NCI-H2227 (cell line): ENCODE data around the gene FKBP7.
"Not testable (repeated sequence)": the region's sequence is repeated elsewhere in the genome, so short reads cannot be mapped to it uniquely, and the experiment has no call there.

Source experiments
- DNase-seq: peaks from one replicate; lab custom pipeline; 2025; ENCODE audit not compliant: unreplicated experiment; lab: John Stamatoyannopoulos, UW

Gene FKBP7

GRCh38 chr2:178491612-178492011 lies 13.2 kb upstream of the FKBP7 start:
- DNase-seq: no peak

- no peak for DNase-seq
These were observed 7.0 kb upstream of the FKBP7 start for GRCh38 chr2:178485356-178485755.

- peak; percentile 68 for DNase-seq
These were observed 6.0 kb upstream of the FKBP7 start for GRCh38 chr2:178484245-178485041.

- peak; percentile 41 for DNase-seq
These were observed 4.0 kb upstream of the FKBP7 start for GRCh38 chr2:178482437-178482836.

- peak; percentile 97 for DNase-seq
These were observed 2.1 kb upstream of the FKBP7 start, which contains the start of gene PLEKHA3 for GRCh38 chr2:178480227-178481181. TSS of gene PLEKHA3 (plus strand) at chr2:178480457. CDS start at chr2:178480870, 413 bp downstream.

- DNase-seq: peak; percentile 56
These were observed 1.4 kb upstream of the FKBP7 start for GRCh38 chr2:178479758-178480226.

GRCh38 chr2:178479275-178479616 lies 846 bp upstream of the FKBP7 start:
- no peak for DNase-seq

GRCh38 chr2:178478130-178478438 lies 316 bp downstream of the FKBP7 start:
- DNase-seq: peak; percentile 65

- peak; percentile 36 for DNase-seq
These were observed 814 bp downstream of the FKBP7 start for GRCh38 chr2:178477443-178478129.

GRCh38 chr2:178476477-178476876 lies 1.9 kb downstream of the FKBP7 start:
- DNase-seq: no peak

- DNase-seq: no peak
These were observed 3.8 kb downstream of the FKBP7 start for GRCh38 chr2:178474560-178474959.

GRCh38 chr2:178473931-178474330 lies 4.5 kb downstream of the FKBP7 start:
- DNase-seq: no peak

GRCh38 chr2:178473373-178473772 lies 5.0 kb downstream of the FKBP7 start:
- no peak for DNase-seq

- DNase-seq: not testable (repeated sequence)
These were observed 7.1 kb downstream of the FKBP7 start for GRCh38 chr2:178471313-178471712.

GRCh38 chr2:178469219-178469849 lies 9.1 kb downstream of the FKBP7 start:
- DNase-seq: no peak

GRCh38 chr2:178457390-178457886 lies 21.0 kb downstream of the FKBP7 start:
- DNase-seq: no peak

GRCh38 chr2:178455947-178456346 lies 22.5 kb downstream of the FKBP7 start:
- no peak for DNase-seq

- DNase-seq: peak; percentile 56
These were observed 25.5 kb downstream of the FKBP7 start for GRCh38 chr2:178452870-178453269.

- peak; percentile 47 for DNase-seq
These were observed 26.1 kb downstream of the FKBP7 start for GRCh38 chr2:178452334-178452733.

- peak; percentile 100 for DNase-seq
These were observed 27.4 kb downstream of the FKBP7 start, which contains the start of the genes PJVK and PRKRA for GRCh38 chr2:178450774-178451525. TSS of gene PJVK (plus strand) at chr2:178451378. CDS start at chr2:178453410, 2,032 bp downstream. TSS of gene PRKRA (minus strand) at chr2:178451175. CDS start at chr2:178451030, 145 bp downstream.
